NCI-H146 treated with DMSO at 0.1 percent for 48 hours (cell line): Measurements from ENCODE around the gene RNPEP.
A peak's percentile ranks its signal among the peaks of the same experiment; 100 is the strongest.
"Not testable (repeated sequence)": the region's sequence is repeated elsewhere in the genome, so short reads cannot be mapped to it uniquely, and the experiment has no call there.

Experiments
- DNase-seq: peaks from one replicate; lab custom pipeline; 2025; ENCODE audit not compliant: unreplicated experiment; lab: John Stamatoyannopoulos, UW

The RNPEP gene

GRCh38 chr1:201958348-201958747, 24.1 kb upstream of the RNPEP start:
- no peak for DNase-seq

- DNase-seq: not testable (repeated sequence)
Observed at GRCh38 chr1:201962382-201962781, 20.1 kb upstream of the RNPEP start.

DNA sequence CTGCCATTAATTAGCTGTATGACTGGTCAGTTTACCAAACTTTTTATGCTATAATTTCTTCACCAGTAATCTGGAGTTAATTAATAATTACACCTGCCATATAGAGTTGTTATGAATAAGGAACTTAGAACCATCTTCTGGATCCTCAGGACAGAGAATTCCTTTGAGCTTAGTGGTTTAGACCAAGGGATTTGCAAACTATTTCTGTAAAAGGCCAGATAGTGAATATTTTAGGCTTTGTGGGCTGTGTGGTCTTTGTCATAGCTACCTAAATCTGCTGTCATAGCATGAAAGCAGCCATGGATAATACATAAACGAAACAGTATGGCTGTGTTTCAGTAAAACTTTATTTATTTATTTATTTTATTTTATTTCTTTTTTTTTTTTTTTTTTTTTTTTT, 18.2 kb upstream of the RNPEP start:
- DNase-seq: no peak

DNA sequence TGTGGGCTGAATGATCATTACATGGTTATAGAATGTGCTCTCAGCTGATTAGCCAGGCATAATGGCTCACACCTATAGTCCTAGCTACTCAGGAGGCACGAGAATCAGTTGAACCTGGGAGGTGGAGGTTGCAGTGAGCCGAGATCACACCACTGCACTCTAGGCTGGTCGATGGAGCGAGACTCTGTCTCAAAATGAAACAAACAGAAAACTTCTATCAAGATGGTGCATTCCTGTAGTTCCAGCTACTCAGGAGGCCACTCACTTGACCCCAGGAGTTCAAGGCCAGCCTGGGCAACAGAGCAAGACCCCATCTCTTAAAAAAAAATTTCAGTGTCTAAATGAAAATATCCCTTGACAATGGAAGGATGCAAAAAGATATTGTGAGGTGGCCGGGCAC, 16.3 kb upstream of the RNPEP start:
- DNase-seq: no peak

DNA sequence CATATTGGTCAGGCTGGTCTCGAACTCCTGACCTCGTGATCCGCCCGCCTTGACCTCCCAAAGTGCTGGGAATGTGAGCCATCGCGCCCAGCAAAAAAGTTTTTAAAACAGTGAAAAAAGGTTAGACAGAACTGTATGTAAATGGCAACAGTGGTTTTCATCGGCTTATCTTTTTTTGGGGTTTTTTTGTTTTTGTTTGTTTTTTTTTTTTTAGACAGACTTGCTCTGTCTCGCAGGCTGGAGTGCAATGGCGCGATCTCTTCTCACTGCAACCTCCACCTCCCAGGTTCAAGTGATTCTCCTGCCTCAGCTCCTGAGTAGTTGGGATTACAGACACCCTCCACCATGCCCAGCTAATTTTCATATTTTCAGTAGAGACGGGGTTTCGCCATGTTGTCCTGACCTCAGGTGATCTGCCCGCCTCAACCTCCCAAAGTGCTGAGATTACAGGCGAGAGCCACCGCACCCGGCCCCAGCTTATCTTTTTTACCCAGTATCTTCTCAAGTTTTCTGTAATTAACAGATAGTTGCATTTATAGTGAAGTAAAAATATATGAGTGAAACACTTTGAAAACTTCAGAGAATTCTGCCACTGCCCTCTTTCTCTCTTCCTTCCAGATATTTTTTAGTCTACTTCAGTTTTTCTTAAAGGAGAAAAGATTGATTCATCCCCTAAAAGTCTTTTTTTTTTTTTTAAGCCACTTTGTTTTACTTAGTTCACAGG, 14.1 kb upstream of the RNPEP start:
- DNase-seq: no peak

DNA sequence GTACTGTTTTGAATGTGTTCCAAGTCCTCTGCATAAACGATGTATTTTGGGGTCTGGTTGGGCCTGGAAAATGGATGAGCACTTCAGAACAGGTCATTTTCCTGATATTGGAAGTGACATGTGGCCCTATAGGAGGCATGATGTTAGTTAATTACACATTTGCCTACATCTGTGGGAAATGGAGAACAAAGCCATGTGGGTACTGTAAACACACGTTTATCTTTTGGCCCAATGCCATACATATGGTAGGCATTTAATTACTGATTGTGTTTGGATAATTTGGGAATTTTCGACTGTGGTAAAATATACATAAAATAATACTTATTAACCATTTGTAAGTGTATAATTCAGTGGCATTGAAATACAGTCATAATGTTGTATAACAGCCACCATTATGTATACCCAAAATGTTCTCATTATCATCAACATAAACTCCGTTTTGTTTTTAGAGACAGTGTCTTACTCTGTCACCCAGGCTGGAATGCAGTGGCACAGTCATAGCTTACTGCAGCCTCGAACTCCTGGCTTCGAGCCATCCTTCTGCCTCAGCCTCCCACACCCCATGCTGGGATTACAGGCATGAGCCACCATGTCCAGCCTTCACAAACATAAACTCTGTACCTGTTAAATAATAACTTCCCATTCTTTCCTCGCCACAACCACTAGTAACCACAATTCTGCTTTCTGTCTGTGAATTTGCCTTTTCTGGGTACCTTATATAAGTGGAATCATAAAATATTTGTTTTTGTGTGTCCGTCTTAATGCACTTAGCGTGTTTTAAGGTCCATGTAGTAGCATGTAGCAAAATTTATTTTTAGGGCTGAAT, 11.9 kb upstream of the RNPEP start:
- peak; percentile 39 for DNase-seq

GRCh38 chr1:201982082-201982622, 296 bp upstream of the RNPEP start:
- DNase-seq: peak; percentile 51

GRCh38 chr1:201983380-201983805, 945 bp downstream of the RNPEP start:
- DNase-seq: no peak

GRCh38 chr1:201984446-201984845, 2.0 kb downstream of the RNPEP start:
- no peak for DNase-seq

DNA sequence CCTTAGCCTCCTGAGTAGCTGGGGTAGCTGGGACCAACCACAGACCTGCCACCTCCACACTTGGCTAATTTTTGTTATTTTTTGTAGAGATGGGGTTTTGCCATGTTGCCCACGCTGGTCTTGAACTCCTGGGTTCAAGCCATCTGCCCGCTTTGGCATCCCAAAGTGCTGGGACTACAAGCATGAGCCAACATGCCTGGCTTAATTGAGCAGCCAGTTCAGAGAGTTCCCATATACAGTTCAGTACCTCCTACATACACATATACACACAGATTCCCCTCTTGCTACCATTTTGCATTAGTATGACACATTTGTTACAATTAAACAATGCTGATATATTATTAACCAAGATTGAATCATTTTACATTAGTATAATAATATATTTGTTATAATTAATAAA, 2.9 kb downstream of the RNPEP start:
- no peak for DNase-seq

DNA sequence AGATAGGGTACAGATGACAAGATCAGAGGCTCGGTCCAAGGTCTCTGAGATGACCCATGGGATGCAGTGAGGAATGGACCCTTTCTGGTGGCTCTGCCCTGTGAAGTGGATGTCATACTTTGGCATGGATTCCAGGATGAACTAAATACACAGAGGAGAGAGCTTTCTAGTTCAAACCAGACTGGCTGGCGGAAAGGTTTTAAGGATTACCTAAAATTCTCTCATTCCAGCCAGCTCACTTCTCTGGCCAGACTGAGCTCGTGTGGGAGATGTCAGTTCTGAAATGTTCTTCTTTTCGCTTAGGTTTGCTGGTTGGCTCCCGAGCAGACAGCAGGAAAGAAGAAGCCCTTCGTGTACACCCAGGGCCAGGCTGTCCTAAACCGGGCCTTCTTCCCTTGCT, 6.2 kb downstream of the RNPEP start:
- no peak for DNase-seq

- DNase-seq: no peak
Observed at GRCh38 chr1:201989354-201990128, 7.1 kb downstream of the RNPEP start.

GRCh38 chr1:201990427-201990826, 8.0 kb downstream of the RNPEP start:
- DNase-seq: no peak

GRCh38 chr1:201999625-202000238, 17.3 kb downstream of the RNPEP start:
- DNase-seq: peak; percentile 63

- DNase-seq: no peak
Observed at GRCh38 chr1:202002507-202002906, 20.1 kb downstream of the RNPEP start.

DNA sequence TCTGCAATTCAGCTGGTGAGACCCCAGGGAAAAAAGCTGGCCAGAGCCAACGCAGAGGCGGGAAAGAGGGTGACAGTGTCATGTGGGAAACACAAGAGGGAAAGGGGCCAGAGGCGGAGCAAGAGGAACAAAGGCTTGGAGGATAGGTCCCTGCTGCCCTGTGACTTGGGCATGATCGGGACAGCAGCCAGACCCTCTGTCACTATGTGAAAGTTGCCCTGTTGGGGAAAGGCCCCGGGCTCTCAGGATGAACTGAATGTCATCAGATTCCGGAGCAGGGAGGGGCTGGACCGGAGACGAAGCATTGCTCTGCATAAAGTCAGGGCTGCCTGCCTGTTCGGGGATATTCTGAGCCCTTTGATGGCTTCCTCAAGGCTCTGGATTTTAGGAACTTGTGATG, 22.3 kb downstream of the RNPEP start:
- no peak for DNase-seq

GRCh38 chr1:202005958-202006357, 23.5 kb downstream of the RNPEP start:
- no peak for DNase-seq

DNA sequence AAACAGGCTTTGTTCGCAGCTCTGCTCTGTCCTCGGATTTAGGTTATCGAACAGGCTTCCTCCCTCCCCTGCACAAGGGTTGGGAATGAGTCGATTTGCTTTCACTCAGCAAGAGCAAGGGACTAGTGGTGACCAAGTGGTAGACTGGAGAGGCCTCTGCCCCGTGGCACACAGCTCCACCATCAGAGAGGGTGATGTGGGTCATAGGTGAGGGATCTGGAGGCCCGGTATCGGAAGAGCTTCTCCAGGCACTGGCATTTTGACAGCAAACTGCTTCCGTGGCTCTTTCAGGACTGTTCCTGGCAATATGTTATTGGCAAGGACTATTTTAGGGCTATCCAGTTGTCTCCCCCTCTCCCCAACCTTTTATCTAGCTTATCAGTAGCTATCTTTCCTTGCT, 24.9 kb downstream of the RNPEP start:
- no peak for DNase-seq

- no peak for DNase-seq
Observed at GRCh38 chr1:202007805-202008489, 25.5 kb downstream of the RNPEP start.
